Adrenal gland (tissue), 12 donors: ENCODE measurements around the gene CDHR5. TPM values are rescaled to one million over a fixed set of nuclear protein-coding genes. Genes with fewer than 3 reads are reported as not detected.
"Not testable (repeated sequence)": the region's sequence is repeated elsewhere in the genome, so short reads cannot be mapped to it uniquely, and the experiment has no call there.

Experiments used
- DNase-seq, 7 donors: peaks; one replicate each; pipeline ENCODE4 v3.0.0-alpha.2; 2019 to 2020
- H3K27ac ChIP-seq, 5 donors: fragments of 200-600 bp; sonication (generic) in 4 of 5; 1 replicate in 3 of 5; 2 replicates in 2 of 5; pipeline versions ENCODE4 v1.5.1 to v1.8.0; 2016 to 2020; ENCODE audit warnings: mild to moderate bottlenecking in 1 of 5
- H3K27me3 ChIP-seq: fragments of 200-600 bp; 2 replicates; pipeline ENCODE4 v1.8.0; 2021
- H3K36me3 ChIP-seq, 2 donors: fragments of 200-600 bp; replicated peaks in 1 of 2; 1 replicate in 1 of 2; 2 replicates in 1 of 2; pipeline versions ENCODE4 v1.5.1 to v1.8.0; 2018 to 2022
- H3K4me1 ChIP-seq, 2 donors: fragments of 200-600 bp; replicated peaks in 1 of 2; 1 replicate in 1 of 2; 2 replicates in 1 of 2; pipeline versions ENCODE4 v1.5.1 to v1.8.0; 2018 to 2021
- H3K4me3 ChIP-seq, 4 donors: fragments of 200-600 bp; sonication (generic) in 3 of 4; one replicate each; pipeline ENCODE4 v1.5.1; 2016 to 2018
- H3K9me3 ChIP-seq, 3 donors: fragments of 200-600 bp; sonication (generic) in 1 of 3; replicated peaks in 1 of 3; 1 replicate in 2 of 3; 2 replicates in 1 of 3; pipeline versions ENCODE4 v1.5.1 to v1.8.0; 2016 to 2021
- CTCF ChIP-seq, 6 experiments: fragments of 450-650 bp in 4 of 6; fragments of 200-600 bp in 2 of 6; sonication (generic) in 1 of 6; IDR thresholded peaks; 1 replicate in 5 of 6; 2 replicates in 1 of 6; pipeline versions ENCODE4 v1.5.1 to v1.8.0; 2016 to 2021; ENCODE audit warnings: antibody characterized with exemption in 6 of 6, mild to moderate bottlenecking in 2 of 6, moderate library complexity in 1 of 6
- POLR2A ChIP-seq, 2 donors: fragments of 450-650 bp; IDR thresholded peaks; one replicate each; pipeline ENCODE4 v1.6.1; 2017; ENCODE audit warnings: antibody characterized with exemption in 2 of 2, mild to moderate bottlenecking in 2 of 2, moderate library complexity in 1 of 2
- WGBS, 4 donors: extraction: QIAGEN DNeasy Blood & Tissue Kit in 2 of 4; methylation state at CpG; one replicate each; pipeline versions ENCODE4 v1.1.5 to v1.1.7; 2013 to 2017; 5-methylcytosine and 5-hydroxymethylcytosine counted together
- intact Hi-C, 2 donors: fragments of 100-400 bp; cut with DNase I; formaldehyde crosslinking; loops; one replicate each; pipeline versions ENCODE4 v1.14.1 to v1.15.0; 2022 to 2023
- polyA plus RNA-seq, 3 donors: library from polyadenylated mRNA; stranded (reverse); fragments of 200-250 nt in 2 of 3; fragments of 350-450 nt in 1 of 3; fragmentation: Illumina TruSeq in 1 of 3; extraction: RNeasy Lipid Tissue Mini Kit (QIAGEN cat#74804) in 1 of 3; gene quantifications; one replicate each; pipeline ENCODE4 v1.2.3, GENCODE V29; 2013 to 2014
- total RNA-seq, 9 donors: library from RNA; depleted of rRNA in 4 of 9; stranded (reverse); fragments of >200 nt in 4 of 9; fragments of 120-200 nt in 1 of 9; fragmentation: NEBNext Ultra II Directional in 1 of 9; extraction: Animal tissue kit (Norgen Biotek cat#: 25700) in 1 of 9; gene quantifications; one replicate each; pipeline versions ENCODE4 v1.1.0 to v1.2.4, GENCODE V29; 2013 to 2023
- donor health status: healthy with polysubstance abuse.
- donor health status: Bipolar disorder and iron deficiency.
- donor health status: DM: yes; HTN: yes; CAD: no.
- donor health status: DM: no; HTN: no; CAD: no.
- donor health status: DM: no; HTN: no; CAD: no.
- donor health status: DM: yes; HTN: yes; CAD: no.

CDHR5 gene
- total and polyA plus RNA-seq, 12 donors, result 0.31 to 5.2 (median 0.93) TPM; not detected in 1

GRCh38 chr11:650482-650881, 25.7 kb upstream of the CDHR5 start:
- no peaks in the 10 kb centered on the region for H3K9me3 ChIP-seq
- H3K4me3 ChIP-seq, result no peak overlapping the region
- H3K36me3 ChIP-seq, result peaks cover 0 to 13% of the 10 kb centered on the region in 2 donors
- H3K27ac ChIP-seq, result no peak overlapping the region
- WGBS, 4 donors, result 89 to 93% (median 91%) methylated on average over 9 to 10 of the region's 10 CpGs
- DNase-seq, result no peak
- intact Hi-C loops, result no loop called here
- H3K27me3 ChIP-seq, result no peaks in the 10 kb centered on the region
- no peaks in the 10 kb centered on the region for H3K4me1 ChIP-seq
- TF ChIP-seq POLR2A (IDR thresholded peaks at IDR 0.05), result no peak
- TF ChIP-seq CTCF (IDR thresholded peaks at IDR 0.05), result no peak

GRCh38 chr11:647672-648158, 23.0 kb upstream of the CDHR5 start:
- 88 to 95% (median 93%) methylated on average over 8 to 10 of the region's 14 CpGs for WGBS, 4 donors
- DNase-seq, H3K4me1 ChIP-seq, H3K27me3 ChIP-seq, H3K27ac ChIP-seq, H3K4me3 ChIP-seq, intact Hi-C loops, H3K9me3 ChIP-seq: not testable (repeated sequence)
- H3K36me3 ChIP-seq, result peaks cover 0 to 10% of the 10 kb centered on the region in 2 donors

GRCh38 chr11:646214-646613, 21.5 kb upstream of the CDHR5 start:
- Histone ChIP-seq H3K27me3 (no peaks in the 10 kb centered on the region), H3K36me3 (peaks cover 0 to 12% of the 10 kb centered on the region in 2 donors), H3K27ac (no peak overlapping the region), H3K4me3 (no peak overlapping the region), H3K4me1 (no peaks in the 10 kb centered on the region), H3K9me3 (no peaks in the 10 kb centered on the region)
- intact Hi-C loops, result no loop called here
- DNase-seq, result no peak
- WGBS, 4 donors, result 85 to 93% (median 87%) methylated on average over 11 to 14 of the region's 14 CpGs
- TF ChIP-seq POLR2A (IDR thresholded peaks at IDR 0.05) (no peak), CTCF (IDR thresholded peaks at IDR 0.05) (no peak)

GRCh38 chr11:645536-645935, 20.8 kb upstream of the CDHR5 start:
- H3K36me3 ChIP-seq, result peaks cover 0 to 6% of the 10 kb centered on the region in 2 donors

More at GRCh38 chr11:645536-645935, 20.8 kb upstream of the CDHR5 start:
- intact Hi-C loops, result no loop called here
- no peaks in the 10 kb centered on the region for H3K27me3 ChIP-seq
- H3K4me3 ChIP-seq, result no peak overlapping the region
- H3K4me1 ChIP-seq, result no peaks in the 10 kb centered on the region
- WGBS, 4 donors, result 87 to 90% (median 88%) methylated on average over 11 to 16 of the region's 16 CpGs
- H3K9me3 ChIP-seq, result no peaks in the 10 kb centered on the region
- H3K27ac ChIP-seq, result no peak overlapping the region
- TF ChIP-seq POLR2A (IDR thresholded peaks at IDR 0.05), result no peak
- TF ChIP-seq CTCF (IDR thresholded peaks at IDR 0.05), result no peak
- DNase-seq, result no peak
